Measurements from ENCODE around the gene PHACTR1.

PHACTR1 gene

DNA sequence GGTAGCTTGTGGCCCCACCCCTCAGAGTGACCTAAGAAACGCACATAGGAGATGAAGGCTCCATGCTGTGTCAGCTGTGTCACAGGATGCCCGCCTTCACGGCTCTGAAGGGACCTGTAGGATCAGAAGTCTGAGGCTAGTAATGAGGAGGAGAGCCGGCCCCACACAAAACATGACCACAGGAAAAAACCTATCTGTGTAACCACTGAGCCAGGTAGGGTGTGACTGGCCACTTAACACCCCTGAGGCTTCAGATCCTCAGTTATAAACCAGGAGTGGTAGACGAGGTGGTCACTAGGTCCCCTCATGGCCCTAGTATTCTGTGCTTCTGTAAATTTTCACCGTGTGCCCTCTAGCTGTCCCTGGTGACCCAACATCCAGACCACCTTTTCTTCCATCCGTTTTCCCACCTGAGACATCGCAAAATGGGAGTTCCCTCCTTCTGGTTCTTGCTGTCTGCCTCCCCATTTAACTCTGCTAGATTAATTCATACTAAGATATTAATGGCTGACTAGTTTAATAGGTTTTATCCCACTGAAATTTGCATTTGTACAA lies 558.9 kb downstream of the PHACTR1 start:
- no peak for DNase-seq

DNA sequence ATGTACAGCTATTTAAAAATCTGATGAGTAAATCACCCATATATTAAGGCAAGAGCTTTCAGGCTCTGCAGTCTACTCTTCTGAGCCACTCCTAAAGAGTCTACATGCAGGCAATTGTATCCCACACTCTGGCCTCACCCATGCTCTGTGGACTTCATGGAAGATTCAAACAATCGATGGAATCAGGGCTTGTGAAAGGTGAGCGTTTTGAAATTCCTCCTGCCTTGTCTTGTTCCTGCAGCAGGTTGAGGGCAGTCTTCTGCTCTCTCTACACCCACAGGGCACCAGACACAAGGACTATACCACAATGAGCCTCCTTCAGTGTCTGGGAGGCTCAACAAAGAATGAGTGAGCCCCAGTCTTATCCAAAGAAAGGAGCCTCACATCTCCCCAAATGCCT lies 560.7 kb downstream of the PHACTR1 start:
- no peak for DNase-seq

DNA sequence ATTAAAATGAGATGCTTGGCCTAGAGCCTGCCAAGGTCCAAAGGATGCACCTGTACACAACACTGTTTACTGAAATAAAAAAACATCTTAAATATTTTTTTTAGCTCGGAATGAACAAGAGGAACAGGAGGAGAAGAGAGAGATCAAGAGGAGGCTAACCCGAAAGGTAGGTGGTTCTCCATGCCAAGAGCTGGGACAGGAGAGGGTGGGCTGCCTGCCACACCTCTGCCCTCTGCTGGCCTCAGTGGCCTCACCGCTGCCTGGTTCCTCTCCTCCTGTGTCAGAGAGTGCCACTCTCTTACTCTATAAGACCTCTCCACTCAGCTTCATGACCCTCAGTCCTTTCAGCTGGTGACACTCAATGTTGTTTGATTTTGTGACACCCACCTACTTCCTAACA lies 561.6 kb downstream of the PHACTR1 start:
- peak; percentile 25 for DNase-seq

DNA sequence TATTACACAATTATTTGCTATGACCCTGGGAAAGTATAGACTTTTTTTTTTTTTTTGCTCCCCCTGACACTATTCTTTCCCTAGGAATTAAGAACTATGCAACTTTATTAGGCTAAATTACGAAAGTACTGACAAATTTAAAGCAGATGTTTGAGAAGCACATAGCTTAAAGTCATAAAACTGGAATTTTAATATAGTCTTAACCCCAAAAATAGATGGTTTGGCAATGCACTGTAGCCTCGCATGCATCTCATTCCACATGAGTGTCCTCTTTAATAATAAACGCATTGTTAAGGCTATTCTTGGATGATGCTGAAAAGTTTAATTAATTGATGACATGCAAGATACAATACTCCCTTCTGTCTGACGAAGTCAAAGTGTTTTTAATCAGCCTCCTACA lies 562.4 kb downstream of the PHACTR1 start:
- DNase-seq, result no peak

DNA sequence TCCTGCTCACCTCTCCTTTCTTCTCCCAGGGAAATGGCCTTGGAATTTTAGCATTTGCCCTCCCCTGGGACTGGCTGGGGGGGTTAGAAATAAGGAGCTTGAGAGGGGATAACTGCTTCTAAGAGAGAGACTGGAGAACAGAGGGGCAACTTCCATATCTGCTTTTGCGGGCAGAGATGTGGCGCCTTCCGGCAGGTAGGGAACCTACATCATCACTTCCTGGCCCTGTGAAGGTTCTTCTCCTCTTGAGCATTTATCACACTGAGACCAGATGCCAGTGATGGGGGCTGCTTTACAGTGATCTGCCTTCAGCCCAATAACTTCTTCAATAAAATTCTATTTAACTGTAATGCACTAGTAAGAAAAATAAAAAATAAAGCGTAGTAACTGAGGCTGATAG lies 563.7 kb downstream of the PHACTR1 start:
- no peak for DNase-seq

DNA sequence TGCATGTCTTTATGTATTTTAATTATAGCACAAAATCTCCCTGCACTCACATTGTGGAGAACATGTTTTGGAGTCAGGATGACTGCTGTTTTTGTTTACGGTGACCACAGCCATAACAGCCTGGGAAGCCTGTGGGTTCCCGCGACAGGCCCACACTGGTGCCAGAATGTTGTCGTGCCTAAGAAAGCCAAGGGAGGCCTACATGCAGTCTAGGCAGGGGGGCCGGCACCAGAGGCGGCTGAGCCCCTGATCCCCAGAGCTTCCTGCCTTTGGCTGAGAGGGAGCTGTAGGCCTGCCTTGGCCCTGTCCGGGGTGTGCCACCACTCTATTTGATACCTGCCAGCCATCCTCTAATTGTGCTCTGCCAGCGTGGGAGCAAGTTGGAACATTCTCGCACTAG lies 565.1 kb downstream of the PHACTR1 start:
- no peak for DNase-seq

DNA sequence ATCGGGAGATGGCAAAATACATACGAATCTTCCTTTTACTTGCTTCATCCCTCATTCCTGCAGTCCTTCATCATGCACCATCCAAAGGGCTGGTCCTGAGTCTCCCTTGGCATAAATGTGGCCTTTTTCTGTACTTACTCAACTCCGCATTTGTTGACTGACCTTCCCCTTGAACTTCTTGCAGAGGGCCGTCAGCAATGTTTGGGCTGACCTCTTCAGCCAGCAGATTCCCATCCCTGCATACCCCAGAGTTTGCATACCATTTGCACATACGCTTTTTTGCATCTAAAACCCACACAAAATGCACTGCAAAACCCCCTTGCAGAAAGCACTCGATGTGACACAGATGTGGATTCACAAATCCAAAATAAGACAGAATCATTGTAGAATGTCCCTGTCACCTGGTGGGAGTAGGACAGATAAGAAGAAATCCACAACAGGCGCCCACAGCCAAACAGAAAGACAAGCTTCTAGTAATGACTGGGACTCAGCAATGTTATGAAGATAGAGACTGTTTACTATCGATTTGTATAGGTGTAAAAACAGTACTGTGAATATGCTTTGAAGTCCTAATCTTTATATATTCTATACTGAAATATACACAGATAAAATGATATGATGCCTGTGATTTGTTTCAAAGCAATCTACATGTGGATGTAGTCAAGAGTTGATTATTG lies 566.0 kb downstream of the PHACTR1 start:
- no peak for DNase-seq

DNA sequence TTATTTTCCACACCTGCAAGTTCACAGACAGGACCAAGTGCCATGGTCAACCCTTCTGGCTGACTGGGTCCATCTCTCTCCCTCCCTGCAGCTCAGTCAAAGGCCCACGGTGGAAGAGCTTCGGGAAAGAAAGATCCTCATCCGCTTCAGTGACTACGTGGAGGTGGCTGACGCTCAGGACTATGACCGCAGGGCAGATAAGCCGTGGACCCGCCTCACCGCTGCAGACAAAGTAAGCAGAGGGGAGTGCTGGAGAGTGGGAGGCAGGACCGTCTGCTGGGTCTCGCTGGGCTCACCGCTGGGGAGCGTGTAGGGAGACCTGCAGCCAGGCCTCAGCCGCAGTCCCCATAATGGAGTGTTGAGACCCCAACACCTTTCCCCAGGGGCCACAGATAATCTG lies 566.8 kb downstream of the PHACTR1 start:
- no peak for DNase-seq

DNA sequence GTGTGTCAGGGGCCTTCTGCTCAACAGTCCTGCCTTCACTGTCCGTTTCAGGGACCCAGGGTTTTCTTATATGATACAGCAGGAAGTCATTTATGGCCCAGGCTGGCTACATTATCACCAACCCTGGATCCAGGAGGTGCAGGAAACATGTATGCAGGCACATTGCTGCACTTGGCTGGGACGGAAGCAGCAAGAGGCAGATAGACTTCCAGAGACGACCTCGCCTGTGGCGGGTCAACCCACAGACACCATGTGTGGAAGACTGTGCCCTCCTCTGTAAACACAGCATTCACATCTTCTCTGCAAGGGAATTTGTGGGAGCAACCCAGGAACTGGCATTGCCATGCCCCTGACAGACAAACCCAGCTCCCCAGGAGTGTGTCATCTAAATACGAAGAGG lies 568.1 kb downstream of the PHACTR1 start:
- DNase-seq, result no peak

DNA sequence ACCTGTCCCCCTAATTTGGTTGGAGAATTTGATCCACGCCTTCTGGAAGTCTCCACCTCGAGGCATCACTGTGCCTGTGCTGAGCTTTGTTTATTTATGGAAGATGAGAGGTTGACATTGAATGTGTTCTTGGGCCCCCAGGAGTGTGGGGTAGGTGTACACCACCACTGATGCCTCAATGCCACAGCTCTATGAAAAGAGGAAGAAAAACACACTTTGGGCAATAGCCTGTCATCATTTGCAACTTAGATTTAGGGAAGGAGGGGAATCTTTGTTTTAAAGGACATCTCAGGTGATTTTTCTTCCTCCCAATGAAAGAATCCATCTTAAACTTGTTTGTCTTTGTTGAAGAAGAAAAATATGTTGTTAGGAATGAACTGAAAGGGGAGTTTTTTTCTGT lies 569.1 kb downstream of the PHACTR1 start:
- DNase-seq, result no peak

DNA sequence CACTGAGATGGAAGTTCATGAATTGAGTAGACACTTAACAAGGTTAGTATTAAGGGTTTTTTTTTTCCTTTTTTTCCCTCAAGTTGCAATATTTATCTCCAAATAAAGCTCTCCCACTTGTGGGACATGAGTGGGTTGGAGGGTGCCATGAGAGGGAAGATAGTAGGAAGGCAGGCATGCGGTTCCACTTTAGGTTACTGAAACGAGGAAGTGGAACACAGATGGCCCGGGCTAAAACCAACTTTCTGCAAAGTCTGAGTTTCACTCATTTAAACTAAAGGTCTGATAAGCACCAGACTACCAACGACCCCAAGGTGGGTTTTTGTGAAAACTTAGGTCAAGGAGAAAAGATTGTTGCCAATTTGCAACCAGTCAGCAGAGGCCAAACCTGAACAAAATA lies 569.6 kb downstream of the PHACTR1 start:
- no peak for DNase-seq

DNA sequence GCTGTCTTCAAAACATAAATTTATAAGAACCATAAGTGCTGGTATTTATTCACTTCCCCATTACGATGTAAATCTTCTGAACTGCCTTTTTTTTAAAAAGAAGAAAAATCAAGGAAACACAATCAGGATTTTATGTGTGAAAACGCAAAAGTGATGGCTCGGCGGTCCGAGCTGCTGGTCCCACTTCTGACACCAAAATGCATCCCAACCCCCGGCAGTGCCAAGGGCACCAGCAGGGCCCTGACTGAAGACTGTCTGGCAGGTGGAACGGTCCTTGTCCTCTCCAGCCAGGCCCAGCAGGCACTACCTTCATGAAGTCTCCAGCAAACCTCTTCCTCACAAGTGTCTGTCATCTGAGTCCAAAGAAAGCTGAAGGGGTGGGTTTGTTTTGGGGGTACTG lies 570.5 kb downstream of the PHACTR1 start:
- no peak for DNase-seq

DNA sequence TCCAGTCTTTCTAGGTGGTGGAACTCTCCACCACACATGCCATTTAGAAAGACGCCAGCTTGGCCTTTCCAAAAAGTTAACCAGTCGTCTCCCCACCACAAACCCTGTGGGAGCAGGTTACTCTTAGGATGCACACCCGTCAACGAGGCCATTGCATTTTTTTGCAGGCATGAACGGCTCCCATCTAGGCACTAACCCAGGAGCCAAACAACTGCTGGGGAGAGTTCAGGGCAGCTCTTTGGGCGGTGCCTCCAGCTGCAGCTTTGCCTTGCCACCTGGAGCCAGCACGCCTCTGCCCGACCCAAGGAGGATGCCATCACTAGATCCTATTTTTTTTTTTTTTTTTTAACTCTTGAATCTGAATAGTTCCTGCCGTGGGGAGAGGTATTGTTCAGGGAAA lies 571.9 kb downstream of the PHACTR1 start:
- DNase-seq, result no peak

DNA sequence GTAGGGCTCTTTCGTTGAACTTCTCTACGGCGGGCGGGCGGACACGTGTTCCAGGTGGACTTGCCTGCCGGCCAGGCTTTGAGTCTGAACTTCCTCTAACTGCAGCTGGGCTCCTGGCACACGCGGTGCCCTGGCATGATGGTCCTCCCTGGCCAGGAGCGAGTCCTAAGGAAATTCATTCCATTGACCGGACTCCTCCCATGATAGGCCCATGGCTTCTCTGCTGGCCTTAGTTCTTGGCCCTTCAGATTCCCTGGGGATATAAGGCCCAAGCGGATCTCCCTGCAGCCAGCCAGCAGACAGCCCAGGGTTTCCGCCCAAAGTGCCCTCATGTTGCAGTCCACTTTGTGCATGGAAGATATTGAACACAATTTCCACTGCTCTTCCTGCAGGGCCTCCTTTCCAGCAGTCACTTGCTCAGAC lies 572.4 kb downstream of the PHACTR1 start:
- DNase-seq, result no peak

DNA sequence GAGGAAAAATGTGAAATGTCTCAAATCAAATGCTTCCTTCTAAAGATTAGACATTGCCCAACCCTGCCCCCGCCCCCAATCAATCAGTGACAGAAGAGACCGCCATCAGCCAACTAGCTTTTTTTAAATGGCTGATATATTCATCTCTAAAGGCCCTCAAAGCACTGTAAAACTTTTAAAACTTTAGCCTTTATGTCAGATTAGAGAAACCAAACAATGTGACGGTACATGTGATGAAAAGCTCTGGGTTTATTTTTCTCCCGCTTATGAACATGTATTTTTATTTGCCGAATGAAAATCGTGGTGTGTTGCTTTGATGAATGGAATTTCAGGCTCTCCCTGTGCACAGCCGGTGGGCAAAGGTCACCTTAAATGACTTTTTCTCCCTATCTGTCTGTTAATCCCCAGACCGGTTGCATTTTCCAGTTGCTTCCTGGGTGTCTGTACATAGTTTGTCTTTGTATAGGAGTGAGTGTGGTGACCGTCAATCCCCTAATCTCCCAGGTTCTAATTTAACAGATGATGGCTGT lies 573.3 kb downstream of the PHACTR1 start:
- no peak for DNase-seq

DNA sequence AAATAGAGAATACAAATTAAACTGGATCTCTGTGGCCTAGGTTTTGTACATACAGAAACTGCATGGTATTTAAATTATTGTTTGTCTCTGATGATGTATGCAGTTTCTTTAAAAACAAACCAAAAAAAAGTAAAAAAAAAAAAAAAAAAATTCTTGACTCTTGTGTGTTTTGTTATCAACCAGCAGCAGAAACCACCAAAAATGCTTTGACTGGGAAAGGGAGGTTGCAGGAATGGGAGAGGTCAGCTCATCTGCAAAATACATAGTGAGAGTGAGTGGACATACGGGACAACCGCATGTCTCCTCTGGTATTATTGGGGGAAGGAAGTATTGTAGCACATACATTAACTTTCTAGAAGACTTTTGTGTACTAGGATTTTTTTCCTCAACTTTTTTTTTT lies 573.8 kb downstream of the PHACTR1 start:
- no peak for DNase-seq

DNA sequence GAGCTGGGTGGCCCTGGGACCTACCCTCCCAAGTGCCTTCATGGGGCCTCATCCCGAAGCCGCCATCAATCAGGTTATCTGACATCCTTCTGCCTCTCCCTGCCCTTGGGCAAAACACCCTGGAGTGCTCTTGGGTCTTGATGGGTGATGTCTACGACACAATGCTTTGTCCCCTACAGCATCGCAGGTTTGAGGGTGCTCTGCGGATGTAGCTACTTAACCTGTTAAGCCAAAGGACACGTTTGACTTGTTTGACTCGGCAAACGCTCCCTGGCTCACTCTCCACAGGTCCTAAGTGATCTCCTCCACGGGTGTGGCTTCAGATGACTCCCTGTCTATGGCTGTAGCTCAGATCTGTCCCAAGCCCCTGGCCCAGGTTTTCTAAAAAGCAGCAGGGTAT lies 576.2 kb downstream of the PHACTR1 start:
- no peak for DNase-seq

DNA sequence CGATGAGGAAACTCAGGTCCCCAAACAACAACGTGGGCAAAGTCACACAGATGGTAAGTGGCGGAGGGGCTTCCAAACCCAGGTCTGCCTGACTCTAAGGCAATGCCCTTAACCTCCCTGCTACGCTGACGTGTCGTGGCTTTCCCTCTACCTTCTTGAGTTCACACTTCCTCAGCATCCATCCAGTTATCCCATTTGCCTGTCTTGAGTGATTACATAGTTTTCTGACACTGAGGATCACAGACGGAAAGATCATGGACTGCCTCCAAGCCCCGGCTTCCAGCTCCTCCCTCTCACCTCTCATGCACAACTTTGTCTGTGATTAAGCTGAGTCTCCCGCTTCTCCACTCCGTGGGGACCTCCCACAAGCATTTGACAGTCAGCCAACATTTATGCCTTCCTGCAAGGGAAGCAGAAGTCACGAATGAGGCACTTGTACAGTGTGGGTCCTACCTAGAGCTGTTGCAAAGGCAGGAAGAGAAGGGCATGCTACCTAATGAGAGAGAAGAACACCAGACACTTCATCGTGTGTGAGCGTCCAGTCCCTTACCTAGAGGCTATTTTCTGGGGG lies 578.0 kb downstream of the PHACTR1 start:
- DNase-seq, result no peak

DNA sequence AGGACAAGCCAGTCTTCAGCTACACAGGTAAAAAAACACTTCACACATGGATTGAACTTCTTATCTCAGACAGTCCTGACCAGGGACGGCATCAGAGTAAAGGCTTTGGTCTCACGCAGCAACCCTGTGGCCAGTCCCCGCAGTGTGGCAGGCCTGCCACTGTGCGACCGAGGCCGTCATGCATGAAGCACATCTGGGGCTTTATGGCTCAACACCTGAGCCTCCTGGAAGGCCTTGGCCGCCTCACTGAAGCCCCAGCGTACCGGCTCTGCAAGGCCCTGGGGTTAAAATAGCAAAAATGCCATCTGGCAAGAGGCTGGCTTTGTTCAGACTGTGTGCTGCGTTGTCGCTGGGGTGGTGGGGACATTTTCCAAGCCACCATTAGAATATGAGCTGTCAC lies 579.0 kb downstream of the PHACTR1 start:
- no peak for DNase-seq

DNA sequence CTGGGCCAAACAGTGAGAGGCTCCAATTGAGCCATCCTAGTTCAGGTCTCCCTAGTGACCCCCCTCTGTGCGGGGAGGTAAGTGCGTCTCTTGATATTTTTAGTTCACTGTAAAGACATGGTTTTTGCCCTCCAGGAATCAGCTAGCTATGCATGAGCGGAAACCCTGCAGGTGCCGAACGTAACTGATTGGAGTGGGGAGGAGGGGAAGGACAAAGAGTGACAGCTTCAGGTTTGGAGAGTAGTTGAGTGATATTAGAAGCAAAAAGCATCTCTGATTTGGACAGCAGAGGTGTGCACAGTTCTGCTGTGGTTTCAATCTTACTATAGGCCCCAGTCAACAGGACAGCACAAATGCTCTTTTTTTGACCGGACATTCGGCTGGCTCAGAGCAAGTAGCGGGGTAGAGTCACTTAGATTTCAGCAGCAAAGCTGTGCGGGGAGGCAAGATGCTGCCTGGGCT lies 580.0 kb downstream of the PHACTR1 start:
- DNase-seq, result peak; percentile 8

DNA sequence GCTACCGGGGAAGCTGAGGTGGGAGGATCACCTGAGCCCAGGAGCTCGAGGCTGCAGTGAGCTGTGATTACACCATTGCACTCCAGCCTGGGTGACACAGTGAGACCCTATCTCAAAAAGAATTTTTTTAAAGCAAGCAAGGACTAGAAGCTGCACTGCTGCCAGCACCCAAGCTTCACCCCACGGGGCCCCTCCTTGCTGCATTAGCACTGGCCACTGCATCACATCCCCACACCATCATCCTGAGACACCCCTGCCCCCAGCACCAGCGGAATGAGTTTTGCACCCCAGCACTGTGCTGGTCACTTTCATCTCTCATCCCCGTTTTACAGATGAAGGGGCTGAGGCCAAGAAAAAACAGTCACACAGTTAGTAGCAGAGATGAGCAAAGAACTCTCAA lies 580.8 kb downstream of the PHACTR1 start:
- no peak for DNase-seq

DNA sequence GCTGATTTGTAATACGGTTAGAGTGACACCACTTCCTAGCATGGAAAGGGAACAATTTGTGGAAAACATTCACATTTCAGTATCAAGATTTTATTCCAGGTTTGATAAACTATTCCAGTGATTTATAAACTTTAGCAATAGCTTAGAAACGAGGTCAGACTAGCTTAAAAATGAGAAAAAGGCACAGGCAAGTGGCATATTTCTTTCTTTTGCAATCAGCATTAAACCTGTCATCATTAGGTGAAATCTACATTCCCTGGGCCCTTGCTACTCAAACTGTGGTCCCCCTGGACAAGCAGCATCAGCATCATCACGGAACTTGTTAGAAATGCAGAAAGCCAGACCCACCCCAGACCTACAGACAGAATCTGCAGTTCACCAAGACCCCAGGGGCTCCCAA lies 581.9 kb downstream of the PHACTR1 start:
- no peak for DNase-seq

DNA sequence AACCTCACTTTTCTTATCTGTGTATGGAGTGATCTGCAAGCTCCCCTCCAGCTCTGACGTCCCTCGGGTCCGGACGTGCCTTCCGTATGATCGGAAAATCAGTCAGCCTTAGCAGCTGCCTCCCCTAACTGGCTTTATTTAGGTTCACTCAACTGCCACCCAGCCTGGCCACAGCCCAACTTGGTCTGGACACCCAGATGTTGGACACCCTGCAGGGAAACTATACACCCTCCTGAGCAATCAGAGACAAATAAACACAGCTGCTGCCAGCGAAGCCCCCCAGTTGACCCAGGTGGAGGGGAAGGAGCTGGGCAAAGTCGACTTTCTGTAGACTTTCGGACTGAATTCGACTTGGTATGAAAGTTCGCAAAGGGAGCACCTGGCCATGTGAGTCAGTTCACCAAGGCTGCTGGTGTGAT lies 582.8 kb downstream of the PHACTR1 start:
- DNase-seq, result no peak

DNA sequence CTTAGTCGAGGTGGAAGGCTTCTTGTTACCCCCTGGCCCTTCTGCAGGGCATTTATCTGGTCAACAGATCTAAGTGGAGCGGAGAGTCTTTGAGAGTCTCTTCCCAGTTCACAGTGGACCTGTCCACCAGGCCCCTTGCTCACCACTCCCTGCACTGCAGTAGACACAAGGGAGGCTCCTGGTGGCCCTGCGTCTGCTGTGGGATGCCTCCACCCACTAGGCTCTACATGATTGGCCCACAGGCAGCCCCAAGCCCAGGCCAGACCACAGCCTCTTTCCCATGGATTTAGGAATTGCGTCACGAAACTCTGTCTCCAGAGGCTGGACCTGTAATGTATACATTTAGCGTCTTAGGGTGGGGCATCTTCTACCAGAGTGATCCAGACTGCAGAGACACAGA lies 583.4 kb downstream of the PHACTR1 start:
- DNase-seq, result no peak

All from NCI-H510A treated with DMSO at 0.1 percent for 48 hours (cell line).